ENCODE data around the gene TRPV5.

GRCh38 chr7:142963993-142964392, 30.4 kb upstream of the TRPV5 start:
- TF ChIP-seq CTCF (IDR thresholded peaks at IDR 0.05) (no peak), POLR2A (IDR thresholded peaks at IDR 0.05) (no peak)
